HepG2 (cell line): ENCODE measurements around the gene MOCS1. TPM values are rescaled to one million over a fixed set of nuclear protein-coding genes. Genes with fewer than 3 reads are reported as not detected.

Source experiments
- AFF4 ChIP-seq: sonication (generic); formaldehyde crosslinking; IDR thresholded peaks from 2 replicates; pipeline ENCODE4 v1.4.0; 2020; ENCODE audit warnings: missing genetic modification reagents
- ARHGAP35 ChIP-seq: sonication (generic); formaldehyde crosslinking; IDR thresholded peaks from 2 replicates; pipeline ENCODE4 v1.9.0; 2022; ENCODE audit warnings: mild to moderate bottlenecking, inconsistent platforms, moderate library complexity, missing genetic modification reagents, borderline replicate concordance
- CREB1 ChIP-seq, 2 experiments: fragments of 450-650 bp in 1 of 2; IDR thresholded peaks; 2 replicates each; pipeline ENCODE4 v1.6.1; 2016 to 2017; ENCODE audit warnings: control low read depth in 1 of 2, mild to moderate bottlenecking in 1 of 2, missing compliant biosample characterization in 1 of 2, missing genetic modification characterization in 1 of 2
- GPBP1L1 ChIP-seq: sonication (generic); formaldehyde crosslinking; IDR thresholded peaks from 2 replicates; pipeline ENCODE4 v1.5.0; 2020; ENCODE audit warnings: mild to moderate bottlenecking, missing genetic modification reagents
- KDM3A ChIP-seq: IDR thresholded peaks from 2 replicates; pipeline ENCODE4 v1.6.1; 2018; ENCODE audit warnings: low read depth, missing compliant biosample characterization
- MYC ChIP-seq: sonication (generic); formaldehyde crosslinking; IDR thresholded peaks from 2 replicates; pipeline ENCODE4 v1.9.0; 2021; ENCODE audit warnings: missing genetic modification reagents, borderline replicate concordance
- RNF2 ChIP-seq: fragments of 450-650 bp; conservative IDR thresholded peaks from 2 replicates; pipeline ENCODE4 v1.6.1; 2016; ENCODE audit warnings: low read depth
- SNRNP70 ChIP-seq: fragments of 200-400 bp; formaldehyde crosslinking; IDR thresholded peaks from 2 replicates; pipeline ENCODE4 v1.6.1; 2017; ENCODE audit warnings: mild to moderate bottlenecking, low read depth, low read length, moderate library complexity
- ZGPAT ChIP-seq: IDR thresholded peaks from 2 replicates; pipeline ENCODE4 v1.6.1; 2016; ENCODE audit warnings: mild to moderate bottlenecking
- ZNF24 ChIP-seq: fragments of 450-650 bp; IDR thresholded peaks from 2 replicates; pipeline ENCODE4 v1.6.1; 2017; ENCODE audit warnings: antibody characterized with exemption, mild to moderate bottlenecking
- ZNF331 ChIP-seq: sonication (generic); formaldehyde crosslinking; IDR thresholded peaks from 2 replicates; pipeline ENCODE4 v1.4.0; 2020; ENCODE audit warnings: missing genetic modification reagents
- polyA plus RNA-seq, 8 experiments: library from polyadenylated mRNA; depleted of rRNA in 3 of 8; stranded (reverse) in 7 of 8; unstranded in 1 of 8; fragments of >200 nt; fragmentation: Illumina TruSeq in 4 of 8; extraction: Trizol in 4 of 8; gene quantifications; 2 replicates each; pipeline versions ENCODE4 v1.2.1 to v1.2.3, GENCODE V29; 2011 to 2016; ENCODE audit warnings: low read depth in 4 of 8, missing spikeins in 1 of 8, mixed read lengths in 1 of 8; ENCODE audit not compliant: insufficient read depth in 1 of 8
- total RNA-seq, 5 experiments: library from RNA; depleted of rRNA; stranded (reverse); fragments of >200 nt; fragmentation: Illumina TruSeq; extraction: Trizol; gene quantifications; 2 replicates each; pipeline ENCODE4 v1.2.3, GENCODE V29; 2016; ENCODE audit warnings: low read depth in 1 of 5
- TF ChIP-seq, protein P1 (sequence below): sonication (generic); formaldehyde crosslinking; IDR thresholded peaks from 2 replicates; pipeline ENCODE4 v1.4.0; 2020; ENCODE audit warnings: mild to moderate bottlenecking, missing genetic modification reagents
- TF ChIP-seq, protein P2 (sequence below): sonication (generic); formaldehyde crosslinking; IDR thresholded peaks from 2 replicates; pipeline ENCODE4 v1.4.0; 2020; ENCODE audit warnings: mild to moderate bottlenecking, missing genetic modification reagents

The MOCS1 gene
- total and polyA plus RNA-seq, 2 of the 13 experiments (the other 11 are each of a cell fraction or from before 2014, with no cell fraction given) = 5.3 to 11.7 TPM

GRCh38 chr6:39934131-39934757, at the start of gene MOCS1 (continued):
- TF ChIP-seq GPBP1L1 (CRISPR knock-in tag) (no peak), ZGPAT (CRISPR knock-in tag) (peak; percentile 88; the same call in 1 of the 2 replicates), SNRNP70 (no peak), RNF2 (no peak), KDM3A (CRISPR knock-in tag) (no peak), ZNF331 (CRISPR knock-in tag) (peak; percentile 55; the same call in 1 of the 2 replicates), MYC (CRISPR knock-in tag) (peak; percentile 67; the same call in 1 of the 2 replicates), AFF4 (CRISPR knock-in tag) (no peak), CREB1 (IDR thresholded peaks at IDR 0.05) (no peak), CREB1 (CRISPR knock-in tag; IDR thresholded peaks at IDR 0.05) (no peak), ARHGAP35 (CRISPR knock-in tag) (no peak; the same call in 1 of the 2 replicates), ZNF24 (no peak)
- TF ChIP-seq, protein P1, sequence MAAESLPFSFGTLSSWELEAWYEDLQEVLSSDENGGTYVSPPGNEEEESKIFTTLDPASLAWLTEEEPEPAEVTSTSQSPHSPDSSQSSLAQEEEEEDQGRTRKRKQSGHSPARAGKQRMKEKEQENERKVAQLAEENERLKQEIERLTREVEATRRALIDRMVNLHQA = no peak
- TF ChIP-seq, protein P2, sequence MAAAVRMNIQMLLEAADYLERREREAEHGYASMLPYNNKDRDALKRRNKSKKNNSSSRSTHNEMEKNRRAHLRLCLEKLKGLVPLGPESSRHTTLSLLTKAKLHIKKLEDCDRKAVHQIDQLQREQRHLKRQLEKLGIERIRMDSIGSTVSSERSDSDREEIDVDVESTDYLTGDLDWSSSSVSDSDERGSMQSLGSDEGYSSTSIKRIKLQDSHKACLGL (CRISPR knock-in tag) = peak; percentile 58; the same call in 1 of the 2 replicates
